Natural killer cell (primary cell): Measurements from ENCODE around the gene NEO1. TPM values are rescaled to one million over a fixed set of nuclear protein-coding genes. Genes with fewer than 3 reads are reported as not detected.

ENCODE experiments used
- ATAC-seq, 3 donors: fragments of 150-1000 bp in 2 of 3; fragments of 200-7000 bp in 1 of 3; cut with Tn5 transposase; 1 replicate in 1 of 3; 2 replicates in 2 of 3; pipeline ENCODE4 v1.10.0; 2021; ENCODE audit warnings: mild to moderate bottlenecking in 2 of 3, moderate library complexity in 2 of 3
- DNase-seq, 2 donors: peaks; one replicate each; pipeline versions ENCODE4 v3.0.0 to v3.0.0-alpha.2; 2013 to 2021; ENCODE audit warnings: mixed read lengths in 1 of 2
- H3K27ac ChIP-seq: one replicate; pipeline ENCODE4 v1.5.1; 2013; ENCODE audit warnings: mild to moderate bottlenecking, low read length
- H3K27me3 ChIP-seq: one replicate; pipeline ENCODE4 v1.6.1; 2013; ENCODE audit warnings: low read length; ENCODE audit not compliant: control insufficient read depth, insufficient read depth
- H3K36me3 ChIP-seq: one replicate; pipeline ENCODE4 v1.6.1; 2013; ENCODE audit warnings: low read length; ENCODE audit not compliant: control insufficient read depth, insufficient read depth
- H3K4me1 ChIP-seq: one replicate; pipeline ENCODE4 v1.6.1; 2013; ENCODE audit warnings: low read length; ENCODE audit not compliant: control insufficient read depth, insufficient read depth
- H3K4me3 ChIP-seq: one replicate; pipeline ENCODE4 v1.5.1; 2013; ENCODE audit warnings: low read length
- H3K9me3 ChIP-seq: one replicate; pipeline ENCODE4 v1.6.1; 2013; ENCODE audit warnings: low read length; ENCODE audit not compliant: control insufficient read depth, insufficient read depth
- H3K27ac Mint-ChIP-seq, 2 donors: one replicate each; pipeline ENCODE4 v1.8.0; 2022; ENCODE audit warnings: mild to moderate bottlenecking in 2 of 2, mixed read lengths in 2 of 2, moderate library complexity in 1 of 2
- H3K27me3 Mint-ChIP-seq, 2 donors: one replicate each; pipeline ENCODE4 v1.8.0; 2022; ENCODE audit warnings: low read depth in 2 of 2, mixed read lengths in 2 of 2
- H3K36me3 Mint-ChIP-seq: one replicate; pipeline ENCODE4 v1.8.0; 2022; ENCODE audit warnings: mixed read lengths
- H3K4me1 Mint-ChIP-seq, 2 donors: one replicate each; pipeline ENCODE4 v1.8.0; 2022; ENCODE audit warnings: mixed read lengths in 2 of 2
- H3K4me3 Mint-ChIP-seq: one replicate; pipeline ENCODE4 v1.8.0; 2022; ENCODE audit warnings: mild to moderate bottlenecking, moderate library complexity, mixed read lengths
- H3K9me3 Mint-ChIP-seq, 2 donors: one replicate each; pipeline ENCODE4 v1.8.0; 2022; ENCODE audit warnings: mixed read lengths in 2 of 2
- WGBS: methylation state at CpG from one replicate; pipeline ENCODE4 v1.1.7; 2013; ENCODE audit warnings: missing lambda C conversion rate; ENCODE audit not compliant: insufficient coverage; 5-methylcytosine and 5-hydroxymethylcytosine counted together
- intact Hi-C: fragments of 100-400 bp; cut with micrococcal nuclease; formaldehyde crosslinking; loops from one replicate; pipeline ENCODE4 v1.14.2; 2022
- total RNA-seq, 4 donors: library from RNA; stranded (reverse); fragments of 120-200 nt in 1 of 4; gene quantifications; one replicate each; pipeline versions ENCODE4 v1.2.3 to v1.2.4, GENCODE V29; 2013 to 2022
- TF ChIP-seq, protein P1 (sequence below): fragments of 200-600 bp; IDR thresholded peaks from one replicate; pipeline ENCODE4 v1.8.0; 2022; ENCODE audit warnings: antibody characterized with exemption

Gene NEO1
- total RNA-seq, 3 donors from 2014 or later (not counting 1 experiment from before 2014, with no cell fraction given): 16.3 to 19.0 (median 17.4) TPM

DNA sequence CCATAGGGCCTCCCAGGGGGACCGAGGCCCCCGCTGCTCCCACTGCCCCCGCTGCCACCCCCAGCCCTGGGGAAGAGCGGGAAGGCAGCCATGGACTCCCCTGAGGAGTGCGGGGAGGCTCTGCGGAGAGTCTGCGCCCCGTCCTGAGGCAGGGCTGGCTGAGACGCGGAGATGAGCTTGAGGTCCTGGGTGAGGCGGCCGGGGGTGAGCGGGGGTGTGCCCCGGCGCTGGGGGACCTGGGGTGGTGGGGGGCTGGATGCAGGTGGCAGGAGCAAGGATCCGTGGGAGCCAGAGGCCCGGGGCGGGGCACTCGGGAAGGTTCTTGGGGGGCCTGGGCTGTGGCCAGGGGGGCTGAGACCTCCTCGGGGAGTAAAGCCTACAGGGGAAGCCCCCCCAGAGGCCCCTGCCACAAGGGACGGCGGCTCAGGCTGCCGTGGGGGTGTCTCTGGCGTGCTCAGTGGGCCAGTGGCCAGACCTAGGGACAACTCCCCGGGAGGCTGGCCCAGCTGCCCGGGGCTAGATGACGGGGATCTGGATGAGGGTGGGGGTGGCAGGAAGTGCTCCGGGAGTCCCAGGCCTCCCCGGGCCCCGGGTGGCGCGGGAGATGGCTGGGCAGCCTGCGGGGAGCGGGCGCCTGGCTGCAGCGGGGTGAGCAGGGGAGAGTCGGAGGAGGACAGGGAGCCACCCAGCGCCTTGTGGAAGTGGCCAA, 270.6 kb downstream of the NEO1 start:
- Mint-ChIP-seq H3K27me3 (peaks cover 9% of the 10 kb centered on the region in 2 donors), H3K36me3 (no peaks in the 10 kb centered on the region), H3K9me3 (no peaks in the 10 kb centered on the region), H3K27ac (no peak overlapping the region), H3K4me3 (no peak overlapping the region), H3K4me1 (peaks cover 0 to 6% of the 10 kb centered on the region in 2 donors)
- TF ChIP-seq, protein P1, sequence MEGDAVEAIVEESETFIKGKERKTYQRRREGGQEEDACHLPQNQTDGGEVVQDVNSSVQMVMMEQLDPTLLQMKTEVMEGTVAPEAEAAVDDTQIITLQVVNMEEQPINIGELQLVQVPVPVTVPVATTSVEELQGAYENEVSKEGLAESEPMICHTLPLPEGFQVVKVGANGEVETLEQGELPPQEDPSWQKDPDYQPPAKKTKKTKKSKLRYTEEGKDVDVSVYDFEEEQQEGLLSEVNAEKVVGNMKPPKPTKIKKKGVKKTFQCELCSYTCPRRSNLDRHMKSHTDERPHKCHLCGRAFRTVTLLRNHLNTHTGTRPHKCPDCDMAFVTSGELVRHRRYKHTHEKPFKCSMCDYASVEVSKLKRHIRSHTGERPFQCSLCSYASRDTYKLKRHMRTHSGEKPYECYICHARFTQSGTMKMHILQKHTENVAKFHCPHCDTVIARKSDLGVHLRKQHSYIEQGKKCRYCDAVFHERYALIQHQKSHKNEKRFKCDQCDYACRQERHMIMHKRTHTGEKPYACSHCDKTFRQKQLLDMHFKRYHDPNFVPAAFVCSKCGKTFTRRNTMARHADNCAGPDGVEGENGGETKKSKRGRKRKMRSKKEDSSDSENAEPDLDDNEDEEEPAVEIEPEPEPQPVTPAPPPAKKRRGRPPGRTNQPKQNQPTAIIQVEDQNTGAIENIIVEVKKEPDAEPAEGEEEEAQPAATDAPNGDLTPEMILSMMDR: no peak
- peaks cover 2% of the 10 kb centered on the region for H3K27me3 ChIP-seq
- H3K4me3 ChIP-seq: no peak overlapping the region
- H3K9me3 ChIP-seq: no peaks in the 10 kb centered on the region
- no peak for ATAC-seq
- 89% methylated on average over 38 of the region's 38 CpGs for WGBS
- H3K27ac ChIP-seq: no peak overlapping the region
- H3K36me3 ChIP-seq: no peaks in the 10 kb centered on the region
- no peak for DNase-seq
- intact Hi-C loops: no loop called here
- H3K4me1 ChIP-seq: peaks cover 6% of the 10 kb centered on the region

- Mint-ChIP-seq H3K27ac (no peak overlapping the region), H3K36me3 (no peaks in the 10 kb centered on the region), H3K4me1 (peaks cover 0 to 8% of the 10 kb centered on the region in 2 donors), H3K4me3 (no peak overlapping the region), H3K9me3 (no peaks in the 10 kb centered on the region), H3K27me3 (peaks cover 7 to 8% of the 10 kb centered on the region in 2 donors)
- TF ChIP-seq, protein P1: no peak
- H3K9me3 ChIP-seq: no peaks in the 10 kb centered on the region
- H3K4me3 ChIP-seq: no peak overlapping the region
- no peaks in the 10 kb centered on the region for H3K36me3 ChIP-seq
- H3K4me1 ChIP-seq: peaks cover 4% of the 10 kb centered on the region
- intact Hi-C loops: no loop called here
- DNase-seq (no peak), ATAC-seq (no peak)
- H3K27ac ChIP-seq: no peak overlapping the region
- H3K27me3 ChIP-seq: peaks cover 2% of the 10 kb centered on the region
- WGBS: 95% methylated on average over 30 of the region's 30 CpGs
These were observed 271.2 kb downstream of the NEO1 start for GRCh38 chr15:73323374-73323955.

- Histone ChIP-seq H3K27me3 (peaks cover 2% of the 10 kb centered on the region), H3K4me3 (no peak overlapping the region), H3K9me3 (no peaks in the 10 kb centered on the region), H3K36me3 (no peaks in the 10 kb centered on the region), H3K27ac (no peak overlapping the region), H3K4me1 (peaks cover 3% of the 10 kb centered on the region)
- Mint-ChIP-seq H3K27me3 (peaks cover 7 to 13% of the 10 kb centered on the region in 2 donors), H3K27ac (no peak overlapping the region), H3K4me3 (no peak overlapping the region), H3K9me3 (no peaks in the 10 kb centered on the region), H3K36me3 (no peaks in the 10 kb centered on the region), H3K4me1 (peaks cover 0 to 12% of the 10 kb centered on the region in 2 donors)
- intact Hi-C loops: no loop called here
- TF ChIP-seq, protein P1: no peak
- DNase-seq (no peak), ATAC-seq (no peak)
- 98% methylated on average over 15 of the region's 16 CpGs for WGBS
These were observed 271.7 kb downstream of the NEO1 start for GRCh38 chr15:73323956-73324355.
